Astrocyte (in vitro differentiated cells and primary cell): Measurements from ENCODE around the gene NUP50.

Source experiments
- CTCF ChIP-seq: IDR thresholded peaks from 2 replicates; pipeline ENCODE4 v1.5.1; 2011; ENCODE audit warnings: low read depth, mild to moderate bottlenecking, inconsistent platforms, low read length, moderate library complexity; ENCODE audit not compliant: insufficient read depth
- EZH2 ChIP-seq: IDR thresholded peaks from 2 replicates; pipeline ENCODE4 v1.6.1; 2012; ENCODE audit warnings: mild to moderate bottlenecking, low read length, inconsistent platforms; ENCODE audit not compliant: insufficient read depth

- TF ChIP-seq CTCF (no peak), EZH2 (no peak)
Observed at GRCh38 chr22:45228401-45228754, 64.7 kb downstream of the NUP50 start.
